GM23338 (cell line): ENCODE data around the gene GRB14. TPM values are rescaled to one million over a fixed set of nuclear protein-coding genes. Genes with fewer than 3 reads are reported as not detected.

ENCODE experiments used
- ATAC-seq: fragments of 200-7000 bp; cut with Tn5 transposase; 3 replicates; pipeline ENCODE4 v1.9.1; 2020
- DNase-seq: peaks from one replicate; pipeline ENCODE4 v3.0.0-alpha.2; 2015; ENCODE audit warnings: low spot score
- H2AFZ ChIP-seq: fragments of 200-600 bp; sonication (generic); 2 replicates; pipeline ENCODE4 v1.8.0; 2016; ENCODE audit warnings: antibody characterized with exemption, mild to moderate bottlenecking, moderate library complexity
- H3F3A ChIP-seq: fragments of 200-600 bp; sonication (generic); replicated peaks from 2 replicates; pipeline ENCODE4 v1.8.0; 2017; ENCODE audit warnings: antibody characterized with exemption, mixed run types, low read depth
- H3K27ac ChIP-seq: fragments of 200-600 bp; sonication (generic); 2 replicates; pipeline ENCODE4 v1.6.1; 2016; ENCODE audit warnings: low read depth
- H3K27me3 ChIP-seq: fragments of 200-600 bp; sonication (generic); 2 replicates; pipeline ENCODE4 v1.8.0; 2016; ENCODE audit warnings: mild to moderate bottlenecking, mixed run types, moderate library complexity; ENCODE audit not compliant: insufficient read depth
- H3K36me3 ChIP-seq: fragments of 200-600 bp; sonication (generic); 2 replicates; pipeline ENCODE4 v1.8.0; 2016; ENCODE audit warnings: mild to moderate bottlenecking; ENCODE audit not compliant: insufficient read depth
- H3K4me1 ChIP-seq: fragments of 200-600 bp; sonication (generic); 2 replicates; pipeline ENCODE4 v1.8.0; 2016; ENCODE audit warnings: mild to moderate bottlenecking, moderate library complexity; ENCODE audit not compliant: insufficient read depth
- H3K4me2 ChIP-seq: fragments of 200-600 bp; sonication (generic); 2 replicates; pipeline ENCODE4 v1.7.1; 2017; ENCODE audit warnings: mixed run types
- H3K4me3 ChIP-seq: fragments of 200-600 bp; sonication (generic); 2 replicates; pipeline ENCODE4 v1.6.1; 2016; ENCODE audit warnings: mixed run types
- H3K79me2 ChIP-seq: fragments of 200-600 bp; sonication (generic); replicated peaks from 2 replicates; pipeline ENCODE4 v1.8.0; 2017; ENCODE audit warnings: mild to moderate bottlenecking; ENCODE audit not compliant: insufficient read depth
- H3K9me2 ChIP-seq: fragments of 200-600 bp; sonication (generic); 2 replicates; pipeline ENCODE4 v1.8.0; 2017; ENCODE audit not compliant: insufficient read depth
- H4K20me1 ChIP-seq: fragments of 200-600 bp; sonication (generic); replicated peaks from 2 replicates; pipeline ENCODE4 v1.8.0; 2017; ENCODE audit warnings: mild to moderate bottlenecking; ENCODE audit not compliant: insufficient read depth
- H3K27ac Mint-ChIP-seq: 2 replicates; pipeline ENCODE4 v1.8.0; 2020; ENCODE audit warnings: inconsistent platforms, mild to moderate bottlenecking, moderate library complexity, mixed read lengths
- H3K27me3 Mint-ChIP-seq: 3 replicates; pipeline ENCODE4 v1.8.0; 2022; ENCODE audit warnings: low read depth, mild to moderate bottlenecking, moderate library complexity, mixed read lengths, inconsistent platforms; ENCODE audit not compliant: insufficient read depth, poor library complexity
- H3K36me3 Mint-ChIP-seq: 3 replicates; pipeline ENCODE4 v1.8.0; 2021; ENCODE audit warnings: low read depth, mild to moderate bottlenecking, inconsistent platforms, moderate library complexity, mixed read lengths
- H3K4me1 Mint-ChIP-seq: 3 replicates; pipeline ENCODE4 v1.8.0; 2020; ENCODE audit warnings: mild to moderate bottlenecking, inconsistent platforms, mixed read lengths
- H3K4me3 Mint-ChIP-seq: 3 replicates; pipeline ENCODE4 v1.8.0; 2021; ENCODE audit warnings: moderate library complexity, mild to moderate bottlenecking, inconsistent platforms, mixed read lengths
- H3K9me3 Mint-ChIP-seq: 3 replicates; pipeline ENCODE4 v1.8.0; 2020; ENCODE audit warnings: moderate library complexity, mild to moderate bottlenecking, inconsistent platforms, mixed read lengths
- CREB1 ChIP-seq: fragments of 250-450 bp; sonication (Bioruptor Pico); IDR thresholded peaks from 2 replicates; pipeline ENCODE4 v1.5.0; 2020; ENCODE audit warnings: low read depth, mild to moderate bottlenecking, moderate library complexity
- CTCF ChIP-seq, 2 experiments: fragments of 200-600 bp in 1 of 2; sonication (generic) in 1 of 2; conservative IDR thresholded peaks; 2 replicates each; pipeline versions ENCODE4 v1.5.1 to v1.6.1; 2016 to 2017; ENCODE audit warnings: antibody characterized with exemption in 2 of 2, low read depth in 2 of 2, mild to moderate bottlenecking in 2 of 2, moderate library complexity in 1 of 2
- EZH2 ChIP-seq: fragments of 200-600 bp; sonication (generic); IDR thresholded peaks from one replicate; pipeline ENCODE4 v1.8.0; 2017; ENCODE audit warnings: antibody characterized with exemption, mild to moderate bottlenecking, low read depth; ENCODE audit not compliant: unreplicated experiment
- EZH2phosphoT487 ChIP-seq: fragments of 200-600 bp; sonication (generic); IDR thresholded peaks from one replicate; pipeline ENCODE4 v1.8.1; 2018; ENCODE audit warnings: antibody characterized with exemption; ENCODE audit not compliant: unreplicated experiment
- JUNB ChIP-seq: IDR thresholded peaks from one replicate; pipeline ENCODE4 v1.6.1; 2016; ENCODE audit warnings: antibody characterized with exemption; ENCODE audit not compliant: unreplicated experiment
- NANOG ChIP-seq: IDR thresholded peaks from 2 replicates; pipeline ENCODE4 v1.6.1; 2016; ENCODE audit warnings: antibody characterized with exemption, borderline replicate concordance
- POLR2AphosphoS5 ChIP-seq: IDR thresholded peaks from 2 replicates; pipeline ENCODE4 v1.6.1; 2016; ENCODE audit warnings: antibody characterized with exemption, low read depth
- STAT1 ChIP-seq: IDR thresholded peaks from one replicate; pipeline ENCODE4 v1.6.1; 2016; ENCODE audit warnings: antibody characterized with exemption; ENCODE audit not compliant: unreplicated experiment
- ZNF114 ChIP-seq: fragments of 250-450 bp; sonication (Bioruptor Pico); IDR thresholded peaks from 2 replicates; pipeline ENCODE4 v1.5.0; 2020; ENCODE audit warnings: mild to moderate bottlenecking, moderate library complexity
- ZNF331 ChIP-seq: fragments of 250-450 bp; sonication (Bioruptor Pico); IDR thresholded peaks from 2 replicates; pipeline ENCODE4 v1.5.0; 2020; ENCODE audit warnings: low read depth, mild to moderate bottlenecking, moderate library complexity
- ZNF462 ChIP-seq: fragments of 250-450 bp; sonication (Bioruptor Pico); IDR thresholded peaks from 2 replicates; pipeline ENCODE4 v1.5.0; 2020; ENCODE audit warnings: mild to moderate bottlenecking, moderate library complexity
- polyA plus RNA-seq: library from polyadenylated mRNA; unstranded; fragments of >200 nt; fragmentation: Nextera tagmentation; extraction: Ambion mirVana; gene quantifications from 2 replicates; pipeline ENCODE4 v1.2.1, GENCODE V29; 2016
- total RNA-seq: library from RNA; depleted of rRNA; stranded (reverse); fragments of >200 nt; shearing (Covaris generic); gene quantifications from 2 replicates; pipeline ENCODE4 v1.2.3, GENCODE V29; 2014

Gene GRB14
- total and polyA plus RNA-seq, 2 experiments from 2014 or later, result 16.0 to 28.9 TPM

GRCh38 chr2:164522561-164522981 is 98.7 kb downstream of the GRB14 start (continued):
- TF ChIP-seq ZNF462 (CRISPR knock-in tag), result no peak
- no peak for TF ChIP-seq JUNB
- TF ChIP-seq EZH2phosphoT487, result no peak
- no peak for TF ChIP-seq ZNF114 (CRISPR knock-in tag)
- no peak for TF ChIP-seq CTCF (conservative IDR thresholded peaks at IDR 0.05; ENCODE audit: low read depth in 2 of 2)
- no peak for TF ChIP-seq CREB1 (CRISPR knock-in tag)
- no peak for TF ChIP-seq ZNF331
- TF ChIP-seq EZH2, result no peak

GRCh38 chr2:164515734-164516133 is 105.5 kb downstream of the GRB14 start:
- no peak overlapping the region for H3K4me3 ChIP-seq
- no peak overlapping the region for H3K4me3 Mint-ChIP-seq
- H3K9me2 ChIP-seq, result 0 out of 2 replicates have a peak, but pooled peaks cover 5% of the 10 kb centered on the region
- H3K4me2 ChIP-seq, result no peak overlapping the region
- H3K9me3 Mint-ChIP-seq, result peaks cover 27% of the 10 kb centered on the region
- H3K27ac Mint-ChIP-seq, result no peak overlapping the region
- H3K27me3 Mint-ChIP-seq, result peaks cover 3% of the 10 kb centered on the region
- H3K36me3 Mint-ChIP-seq, result peaks cover 59% of the 10 kb centered on the region
- TF ChIP-seq POLR2AphosphoS5 (no peak), NANOG (no peak), EZH2 (no peak), STAT1 (no peak), CREB1 (CRISPR knock-in tag) (no peak)
- H3K27ac ChIP-seq, result no peak overlapping the region
- DNase-seq, result no peak
- no peaks in the 10 kb centered on the region for H4K20me1 ChIP-seq
- no peaks in the 10 kb centered on the region for H3K27me3 ChIP-seq
- H3K79me2 ChIP-seq, result no peaks in the 10 kb centered on the region
- H3K36me3 ChIP-seq, result 0 out of 2 replicates have a peak, but pooled peaks cover 3% of the 10 kb centered on the region
- H3F3A ChIP-seq, result no peaks in the 10 kb centered on the region
- H3K4me1 Mint-ChIP-seq, result peaks cover 3% of the 10 kb centered on the region; the same call in 2 of the 3 replicates
- H3K4me1 ChIP-seq, result no peaks in the 10 kb centered on the region
- ATAC-seq, result no peak
- H2AFZ ChIP-seq, result no peak overlapping the region
